Measurements from ENCODE around the gene AGBL1.
A peak's percentile ranks its signal among the peaks of the same experiment; 100 is the strongest.

AGBL1 gene

GRCh38 chr15:86236356-86237110 is 156.9 kb downstream of the AGBL1 start:
- no peaks in the 10 kb centered on the region for H3K9me3 ChIP-seq (replicated peaks in 1 of 11)
- no peaks in the 10 kb centered on the region for H3K27me3 ChIP-seq
- peaks cover 0 to 11% (median 0%) of the 10 kb centered on the region in 10 experiments; a peak in 4 of 20 replicates for H3K4me1 ChIP-seq
- H3K4me3 ChIP-seq = no peak overlapping the region
- H3K36me3 ChIP-seq = no peaks in the 10 kb centered on the region
- no peak overlapping the region for H3K9ac ChIP-seq
- H3K4me2 ChIP-seq = peak overlapping the region in 3 of 11 experiments; percentile 1 to 29 (median 4); a peak in 1 of 22 replicates
- no peak overlapping the region for H3K27ac ChIP-seq
- no peak for TF ChIP-seq Cebpa-rat (IDR thresholded peaks at IDR 0.05)
- H4K20me1 ChIP-seq = no peaks in the 10 kb centered on the region

DNA sequence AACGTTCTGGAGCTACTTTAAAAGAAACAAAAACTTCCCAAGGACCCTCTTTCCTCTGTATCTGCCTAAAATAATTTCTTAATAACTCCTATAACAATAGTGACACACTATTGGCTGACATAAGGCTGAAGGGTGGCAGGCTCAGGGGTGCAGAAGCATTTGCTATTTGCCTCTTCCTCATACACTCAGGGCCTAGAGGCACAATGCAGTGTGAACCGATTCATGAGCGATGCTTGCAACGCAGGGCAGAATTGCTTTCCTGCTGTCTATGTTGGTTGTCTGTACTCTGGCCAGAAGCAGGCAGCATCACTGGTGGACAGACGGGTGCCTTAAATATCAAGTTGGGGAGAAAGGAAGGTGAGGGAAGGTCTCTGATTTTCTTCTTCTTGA is 157.4 kb downstream of the AGBL1 start:
- no peaks in the 10 kb centered on the region for H3K36me3 ChIP-seq
- peaks cover 0 to 11% (median 0%) of the 10 kb centered on the region in 10 experiments; a peak in 4 of 20 replicates for H3K4me1 ChIP-seq
- H4K20me1 ChIP-seq = no peaks in the 10 kb centered on the region
- H3K27me3 ChIP-seq = no peaks in the 10 kb centered on the region
- H3K9ac ChIP-seq = no peak overlapping the region
- no peaks in the 10 kb centered on the region for H3K9me3 ChIP-seq (replicated peaks in 1 of 11)
- no peak overlapping the region for H3K27ac ChIP-seq
- no peak overlapping the region for H3K4me3 ChIP-seq
- no peak overlapping the region for H3K4me2 ChIP-seq
- TF ChIP-seq Cebpa-rat (IDR thresholded peaks at IDR 0.05) = no peak

DNA sequence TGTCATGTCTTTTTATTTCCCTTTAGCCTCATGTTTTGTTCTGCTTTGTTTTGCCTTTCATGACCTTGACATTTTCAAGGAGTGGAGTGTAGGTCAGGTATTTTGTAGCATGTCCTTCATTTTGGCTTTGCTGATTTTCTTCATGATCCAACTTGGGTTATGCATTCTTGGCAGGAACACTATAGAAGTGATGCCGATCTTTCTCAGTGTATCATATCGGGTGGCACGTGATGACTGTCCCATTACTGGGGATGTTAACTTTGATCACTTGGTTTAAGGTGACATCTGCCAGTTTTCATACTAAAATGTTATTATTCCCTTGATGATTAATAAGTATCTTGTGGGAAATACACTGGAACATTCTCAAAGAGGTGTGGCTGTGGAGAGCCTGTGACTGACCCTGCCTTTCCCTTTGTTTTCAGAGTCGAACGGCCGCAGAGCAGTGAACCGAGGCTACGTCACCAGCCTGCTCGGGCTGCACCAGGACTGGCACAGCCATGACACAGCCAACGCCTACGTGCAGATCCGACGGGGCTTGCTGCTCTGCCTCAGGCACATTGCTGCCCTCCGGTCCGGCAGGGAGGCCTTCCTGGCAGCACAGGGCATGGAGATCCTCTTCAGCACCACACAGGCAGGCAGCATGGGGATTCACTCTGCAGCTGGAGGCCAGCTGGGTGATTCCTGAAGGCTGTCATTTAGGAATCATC is 167.7 kb downstream of the AGBL1 start:
- H4K20me1 ChIP-seq = no peaks in the 10 kb centered on the region
- TF ChIP-seq Cebpa-rat (IDR thresholded peaks at IDR 0.05) = no peak

DNA sequence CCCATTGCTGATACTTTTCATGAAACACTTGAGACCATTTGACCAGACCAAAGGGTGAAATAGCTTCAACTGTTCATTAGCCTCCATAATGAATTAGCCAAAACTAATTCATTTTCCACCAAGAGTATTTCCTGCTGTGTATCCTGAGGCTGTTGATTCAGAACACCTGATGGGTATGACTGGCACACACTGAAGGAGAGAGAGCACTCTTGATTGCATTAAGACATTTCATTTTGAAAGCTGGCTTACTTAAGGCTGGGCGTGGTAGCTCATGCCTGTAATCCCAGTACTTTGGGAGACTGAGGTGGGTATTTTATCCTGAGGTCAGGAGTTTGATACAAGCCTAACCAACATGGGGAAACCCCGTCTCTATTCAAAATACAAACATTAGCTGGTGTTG is 175.6 kb downstream of the AGBL1 start:
- Histone ChIP-seq H3K4me2 (no peak overlapping the region), H3K4me3 (no peak overlapping the region), H3K27me3 (no peaks in the 10 kb centered on the region), H3K9me3 (replicated peaks in 1 of 11) (no peaks in the 10 kb centered on the region), H3K36me3 (no peaks in the 10 kb centered on the region), H3K4me1 (no peaks in the 10 kb centered on the region), H3K9ac (no peak overlapping the region), H3K27ac (no peak overlapping the region), H4K20me1 (no peaks in the 10 kb centered on the region)
- TF ChIP-seq Cebpa-rat (IDR thresholded peaks at IDR 0.05) = no peak

More for the DNA sequence above, 167.7 kb downstream of the AGBL1 start:
- Histone ChIP-seq H3K4me2 (no peak overlapping the region), H3K9ac (no peak overlapping the region), H3K4me1 (peaks cover 0 to 8% (median 0%) of the 10 kb centered on the region in 10 experiments; a peak in 2 of 20 replicates), H3K27me3 (no peaks in the 10 kb centered on the region), H3K27ac (no peak overlapping the region), H3K36me3 (no peaks in the 10 kb centered on the region), H3K9me3 (replicated peaks in 1 of 11) (no peaks in the 10 kb centered on the region; a peak in 1 of 22 replicates), H3K4me3 (no peak overlapping the region)

- H3K4me2 ChIP-seq = no peak overlapping the region
- H3K36me3 ChIP-seq = no peaks in the 10 kb centered on the region
- no peaks in the 10 kb centered on the region for H3K9me3 ChIP-seq (replicated peaks in 1 of 11)
- TF ChIP-seq Cebpa-rat (IDR thresholded peaks at IDR 0.05) = no peak
- no peak overlapping the region for H3K4me3 ChIP-seq
- no peak overlapping the region for H3K27ac ChIP-seq
- H4K20me1 ChIP-seq = no peaks in the 10 kb centered on the region
- no peaks in the 10 kb centered on the region for H3K4me1 ChIP-seq
- H3K9ac ChIP-seq = no peak overlapping the region
- no peaks in the 10 kb centered on the region for H3K27me3 ChIP-seq
These were observed 177.0 kb downstream of the AGBL1 start for GRCh38 chr15:86256628-86257027.

DNA sequence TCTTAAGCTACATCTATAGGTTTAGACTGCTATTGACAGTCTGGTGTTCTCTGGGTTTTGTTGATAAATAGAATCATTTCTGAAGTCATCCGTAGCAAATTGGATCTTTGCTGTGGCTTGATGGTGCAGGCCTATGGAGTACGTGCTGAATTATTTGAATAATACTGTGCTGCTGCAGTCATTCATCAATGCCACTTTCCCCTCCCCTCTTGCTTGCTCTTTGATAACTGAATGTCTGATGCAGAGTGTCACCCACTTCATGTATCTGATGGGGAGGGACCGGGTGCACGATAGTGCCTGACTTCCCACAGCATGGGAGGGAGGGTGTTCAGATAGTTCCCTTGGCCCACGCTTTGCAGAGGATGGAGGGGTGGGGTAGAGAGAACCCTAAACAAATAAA is 179.9 kb downstream of the AGBL1 start:
- Histone ChIP-seq H3K9me3 (replicated peaks in 1 of 11) (no peaks in the 10 kb centered on the region), H3K36me3 (no peaks in the 10 kb centered on the region), H3K9ac (no peak overlapping the region), H3K4me3 (no peak overlapping the region), H3K4me1 (no peaks in the 10 kb centered on the region), H3K4me2 (no peak overlapping the region), H3K27me3 (no peaks in the 10 kb centered on the region), H3K27ac (no peak overlapping the region), H4K20me1 (no peaks in the 10 kb centered on the region)
- no peak for TF ChIP-seq Cebpa-rat (IDR thresholded peaks at IDR 0.05)

DNA sequence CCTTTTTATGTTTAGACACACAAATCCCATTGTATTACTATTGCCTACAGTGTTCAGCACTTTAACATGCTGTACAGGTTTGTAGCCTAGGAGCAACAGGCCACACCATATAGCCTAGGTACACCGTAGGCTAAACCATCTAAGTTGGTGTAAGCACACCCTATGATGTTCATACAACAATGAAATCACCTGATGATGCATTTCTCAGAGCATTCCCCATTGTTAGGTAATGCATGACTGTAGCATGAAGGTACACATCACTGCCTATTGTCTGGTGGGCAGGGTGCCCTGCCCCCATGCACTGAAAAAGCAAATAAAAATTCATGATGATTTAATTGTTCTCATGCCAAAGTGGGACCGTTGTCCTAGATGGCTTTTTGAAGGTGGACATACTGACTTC is 183.6 kb downstream of the AGBL1 start:
- H3K27me3 ChIP-seq = no peaks in the 10 kb centered on the region
- H3K27ac ChIP-seq = no peak overlapping the region
- no peak overlapping the region for H3K4me3 ChIP-seq
- no peak overlapping the region for H3K4me2 ChIP-seq
- H4K20me1 ChIP-seq = no peaks in the 10 kb centered on the region
- H3K4me1 ChIP-seq = no peaks in the 10 kb centered on the region
- H3K9me3 ChIP-seq (replicated peaks in 1 of 11) = no peaks in the 10 kb centered on the region
- TF ChIP-seq Cebpa-rat (IDR thresholded peaks at IDR 0.05) = no peak
- H3K36me3 ChIP-seq = no peaks in the 10 kb centered on the region
- H3K9ac ChIP-seq = no peak overlapping the region

GRCh38 chr15:86266896-86267484 is 187.3 kb downstream of the AGBL1 start:
- H3K4me2 ChIP-seq = no peak overlapping the region
- H4K20me1 ChIP-seq = no peaks in the 10 kb centered on the region
- H3K36me3 ChIP-seq = no peaks in the 10 kb centered on the region
- H3K27ac ChIP-seq = no peak overlapping the region
- H3K4me1 ChIP-seq = no peaks in the 10 kb centered on the region
- no peak overlapping the region for H3K4me3 ChIP-seq
- H3K9ac ChIP-seq = no peak overlapping the region
- no peaks in the 10 kb centered on the region for H3K9me3 ChIP-seq (replicated peaks in 1 of 11)
- H3K27me3 ChIP-seq = no peaks in the 10 kb centered on the region
- TF ChIP-seq Cebpa-rat (IDR thresholded peaks at IDR 0.05) = no peak

DNA sequence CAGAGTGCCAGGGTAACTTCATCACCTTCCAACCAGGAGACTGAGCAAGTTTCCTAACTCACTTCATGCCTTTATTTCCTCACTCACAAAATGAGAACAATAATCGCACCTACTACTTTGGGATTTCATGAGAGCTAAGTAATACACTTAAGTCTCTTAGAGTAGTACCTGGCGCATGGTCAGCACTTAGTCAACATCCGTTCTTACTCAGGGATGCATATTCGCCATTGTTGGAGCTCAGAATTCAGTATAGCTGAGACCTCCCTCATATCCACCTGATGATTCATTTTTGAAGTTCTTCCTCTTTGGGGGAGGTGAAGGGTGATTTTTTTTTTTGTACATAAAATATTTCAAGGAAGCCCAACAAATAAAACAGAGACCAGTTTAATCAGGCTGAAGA is 188.2 kb downstream of the AGBL1 start:
- Histone ChIP-seq H3K9ac (no peak overlapping the region), H3K27ac (no peak overlapping the region), H3K4me1 (no peaks in the 10 kb centered on the region), H3K9me3 (replicated peaks in 1 of 11) (no peaks in the 10 kb centered on the region), H4K20me1 (no peaks in the 10 kb centered on the region), H3K27me3 (no peaks in the 10 kb centered on the region), H3K36me3 (no peaks in the 10 kb centered on the region), H3K4me2 (no peak overlapping the region), H3K4me3 (no peak overlapping the region)
- TF ChIP-seq Cebpa-rat (IDR thresholded peaks at IDR 0.05) = no peak

All from BLaER1 treated with 17β-estradiol and CSF1 and Interleukin-3, amounts not matched to agents 10 nM and 100 nM (cell line).